Activated CD4-positive, alpha-beta T cell treated with anti-CD3 and anti-CD28 coated beads, Interleukin-2, amount 50 U/mL, for 1 hour (primary cell): ENCODE results near the gene TMEM41B.
"Not testable (repeated sequence)": the region's sequence is repeated elsewhere in the genome, so short reads cannot be mapped to it uniquely, and the experiment has no call there.

ENCODE experiments used
- DNase-seq: peaks from one replicate; pipeline ENCODE4 v3.0.0-alpha.2; 2020

Gene TMEM41B

DNA sequence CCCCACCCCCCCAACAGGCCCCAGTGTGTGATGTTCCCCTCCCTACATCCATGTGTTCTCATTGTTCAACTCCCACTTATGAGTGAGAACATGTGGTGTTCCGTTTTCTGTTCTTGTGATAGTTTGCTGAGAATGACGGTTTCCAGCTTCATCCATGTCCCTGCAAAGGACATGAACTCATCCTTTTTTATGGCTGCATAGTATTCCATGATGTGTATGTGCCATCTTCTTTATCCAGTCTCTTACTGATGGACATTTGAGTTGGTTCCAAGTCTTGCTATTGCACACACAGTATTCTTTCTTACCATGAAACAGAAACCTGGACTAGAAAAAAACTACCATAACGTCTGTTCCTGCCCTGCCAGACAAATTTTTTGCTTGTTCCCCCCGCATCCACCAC is 56.1 kb downstream of the TMEM41B start:
- not testable (repeated sequence) for DNase-seq

DNA sequence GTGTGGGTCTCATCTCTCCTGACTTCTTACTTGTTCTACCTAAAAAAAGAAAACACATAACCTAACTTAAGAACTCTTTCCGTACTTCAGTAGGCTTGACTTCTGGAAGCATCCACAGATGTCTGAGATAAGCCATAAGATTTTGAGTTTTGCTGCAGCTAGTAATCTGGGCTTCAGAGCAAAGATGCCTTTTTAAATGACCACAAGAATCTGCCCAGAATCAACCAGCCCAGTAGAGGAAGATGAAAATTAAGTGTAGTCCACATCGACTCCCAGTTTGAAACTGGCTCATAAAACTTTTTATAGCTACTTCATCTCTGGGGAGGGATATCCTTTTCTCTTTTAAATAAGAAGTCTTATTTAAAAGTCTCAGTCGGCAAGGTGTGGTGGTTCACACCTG is 60.0 kb downstream of the TMEM41B start:
- DNase-seq = no peak

DNA sequence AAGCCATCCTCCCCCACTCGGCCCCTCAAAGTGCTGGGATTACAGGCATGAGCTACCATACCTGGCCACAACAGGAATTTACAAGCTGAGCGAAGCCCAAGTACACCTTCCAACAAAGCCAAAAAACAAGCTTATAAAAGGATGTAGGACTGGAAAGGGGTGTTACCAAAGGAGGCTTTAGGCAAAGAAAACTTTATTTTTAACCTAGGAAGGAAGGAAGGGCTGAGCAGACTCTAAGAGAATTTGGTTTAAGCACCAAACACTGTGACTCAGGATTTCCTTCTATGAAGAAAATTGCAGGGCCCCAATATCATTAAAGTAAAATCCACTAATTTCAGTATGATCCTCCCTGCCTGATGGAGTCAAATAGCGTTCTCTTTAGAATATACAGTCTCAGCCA is 61.3 kb downstream of the TMEM41B start:
- no peak for DNase-seq

DNA sequence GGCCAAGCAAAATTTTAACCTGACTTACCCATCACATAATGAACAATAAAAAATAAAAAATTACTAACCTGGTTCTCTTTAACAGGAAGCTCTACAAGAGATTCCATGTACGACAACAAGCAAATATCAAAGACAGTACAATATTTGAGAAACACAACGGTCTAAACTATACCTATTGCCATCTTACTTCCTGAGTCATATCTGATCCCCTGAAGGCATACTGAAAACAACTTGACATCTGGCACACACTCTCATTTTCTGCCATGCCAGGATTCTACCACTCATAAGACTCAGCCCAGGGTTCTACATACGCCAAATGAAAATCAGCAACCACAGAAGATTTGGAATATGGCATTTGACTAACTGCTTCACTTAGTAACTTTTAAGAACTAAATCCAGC is 63.1 kb downstream of the TMEM41B start:
- DNase-seq = no peak

DNA sequence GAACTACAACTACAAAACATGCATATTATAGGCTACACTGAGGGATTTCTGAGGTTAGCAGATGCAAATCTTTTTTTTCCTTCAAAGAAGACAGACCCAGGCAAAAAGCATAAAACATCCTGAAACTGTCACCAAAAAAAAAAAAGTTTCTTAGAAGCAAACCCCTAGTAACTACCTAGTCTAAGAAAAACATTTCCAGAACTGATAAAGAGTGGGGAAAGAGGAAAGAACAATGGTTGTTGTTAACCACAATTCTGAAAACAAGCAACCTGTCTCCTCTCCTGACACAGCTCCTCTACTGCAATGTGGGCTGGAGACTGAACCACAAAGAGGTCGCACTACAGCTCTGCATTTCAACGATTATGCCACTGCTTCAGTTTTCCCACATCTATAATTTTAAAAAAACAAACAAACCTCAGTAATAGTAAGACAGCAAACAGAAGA is 64.2 kb downstream of the TMEM41B start:
- DNase-seq = peak; percentile 12

DNA sequence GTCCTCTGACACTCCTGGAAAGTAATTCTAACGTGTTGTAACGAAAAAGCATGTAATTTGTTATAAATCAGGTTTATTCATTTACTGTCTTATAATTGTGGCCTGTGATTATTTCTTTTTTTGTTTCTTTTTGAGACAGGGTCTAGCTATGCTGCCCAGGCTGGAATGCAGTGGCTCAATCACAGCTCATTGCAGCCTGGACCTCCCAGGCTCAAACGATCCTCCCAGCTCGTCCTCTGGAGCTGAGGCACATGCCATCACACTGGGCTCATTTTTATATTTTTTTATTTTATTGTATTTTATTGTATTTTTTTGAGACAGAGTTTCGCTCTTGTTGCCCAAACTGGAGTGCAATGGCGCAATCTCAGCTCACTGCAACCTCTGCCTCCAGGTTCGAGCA is 65.1 kb downstream of the TMEM41B start:
- no peak for DNase-seq

DNA sequence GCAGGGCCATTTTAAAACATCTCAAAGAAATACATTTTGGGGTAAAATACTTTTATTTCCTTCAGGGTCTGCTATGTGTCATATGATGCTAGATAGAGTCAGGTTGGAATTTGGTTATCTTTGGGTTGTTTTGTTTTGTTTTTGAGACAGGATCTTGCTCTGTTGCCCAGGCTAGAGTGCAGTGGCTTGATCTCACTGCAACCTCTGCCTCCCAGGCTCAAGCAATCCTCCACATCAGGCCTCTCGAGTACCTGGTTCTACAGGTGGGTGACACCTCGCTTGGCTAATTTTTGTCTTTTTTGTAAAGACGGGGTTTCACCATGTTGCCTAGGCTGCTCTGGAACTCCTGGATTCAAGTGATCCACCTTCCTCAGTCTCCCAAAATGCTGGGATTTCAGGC is 66.5 kb downstream of the TMEM41B start:
- no peak for DNase-seq

DNA sequence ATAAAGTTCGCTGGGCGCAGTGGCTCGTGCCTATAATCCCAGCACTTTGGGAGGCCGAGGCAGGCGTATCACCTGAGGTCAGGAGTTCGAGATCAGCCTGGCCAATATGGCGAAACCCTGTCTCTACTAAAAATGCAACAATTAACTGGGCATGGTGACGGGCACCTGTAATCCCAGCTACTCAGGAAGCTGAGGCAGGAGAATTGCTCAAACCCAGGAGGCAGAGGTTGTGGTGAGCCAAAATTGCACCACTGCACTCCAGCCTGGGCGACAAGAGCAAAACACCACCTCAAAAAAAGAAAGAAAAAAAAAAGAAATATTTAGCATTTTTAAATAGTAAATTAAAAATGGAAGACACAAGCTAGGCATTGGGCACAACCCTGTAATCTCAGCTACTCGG is 78.2 kb downstream of the TMEM41B start:
- not testable (repeated sequence) for DNase-seq

DNA sequence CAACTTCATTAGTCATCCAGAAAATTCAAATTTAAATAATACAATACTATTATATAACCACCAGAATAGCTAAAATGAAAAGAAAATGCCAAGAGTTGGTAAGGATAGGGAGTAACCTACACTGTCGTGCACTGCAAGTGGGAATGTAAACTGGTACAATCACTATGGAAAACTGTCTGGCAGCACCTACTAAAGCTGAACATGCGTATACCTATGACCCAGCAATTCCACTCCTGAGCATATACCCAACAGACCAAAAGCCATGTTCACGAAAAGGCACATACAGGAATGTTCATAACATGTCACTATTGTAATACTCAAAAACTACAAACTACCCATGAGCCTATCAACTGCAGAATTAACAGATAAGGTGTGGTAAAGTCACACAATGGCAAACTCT is 81.9 kb downstream of the TMEM41B start:
- DNase-seq = no peak

DNA sequence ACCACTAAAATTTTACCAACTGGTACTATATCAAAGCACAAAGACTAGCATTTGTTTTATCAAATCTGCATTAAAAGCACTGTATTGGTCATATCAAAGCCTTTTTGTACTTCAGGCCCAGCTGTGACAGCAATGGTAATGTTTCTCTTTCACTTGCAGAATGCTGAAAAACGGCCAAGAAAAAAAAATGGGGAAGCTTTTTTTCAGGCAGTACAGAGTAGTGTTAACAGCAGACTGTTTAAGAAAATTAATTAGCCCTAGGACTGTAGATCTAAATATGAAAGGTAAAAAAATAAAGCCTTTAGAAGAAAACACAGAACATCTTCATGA is 82.6 kb downstream of the TMEM41B start:
- DNase-seq = no peak
